Stimulated activated CD4-positive, alpha-beta T cell treated with anti-CD3 and anti-CD28 coated beads, Interleukin-15, amount 100 ng/mL, for 24 hours (primary cell): ENCODE results near the gene METRN.

Source experiments
- DNase-seq: peaks from one replicate; pipeline ENCODE4 v3.0.0-alpha.2; 2020

The METRN gene

GRCh38 chr16:711084-711483 lies 3.8 kb upstream of the METRN start:
- no peak for DNase-seq

GRCh38 chr16:711548-712320 lies 3.2 kb upstream of the METRN start:
- peak; percentile 85 for DNase-seq

GRCh38 chr16:712740-713250 lies 2.1 kb upstream of the METRN start:
- peak; percentile 79 for DNase-seq

GRCh38 chr16:714079-714478 lies 839 bp upstream of the METRN start:
- no peak for DNase-seq

- no peak for DNase-seq
Observed at GRCh38 chr16:715477-716199, 720 bp downstream of the METRN start.

GRCh38 chr16:716200-716568 lies 1.3 kb downstream of the METRN start:
- no peak for DNase-seq

GRCh38 chr16:716768-717325 lies 1.9 kb downstream of the METRN start:
- DNase-seq, result no peak

GRCh38 chr16:717450-718245 lies 2.7 kb downstream of the METRN start:
- DNase-seq, result no peak

- no peak for DNase-seq
Observed at GRCh38 chr16:718389-718788, 3.5 kb downstream of the METRN start.

GRCh38 chr16:718922-719321 lies 4.0 kb downstream of the METRN start:
- no peak for DNase-seq

GRCh38 chr16:719815-720446 lies 5.0 kb downstream of the METRN start:
- peak; percentile 29 for DNase-seq

GRCh38 chr16:720447-720989 lies 5.6 kb downstream of the METRN start:
- DNase-seq, result peak; percentile 80

- peak; percentile 90 for DNase-seq
Observed at GRCh38 chr16:720990-721764, 6.3 kb downstream of the METRN start, which contains the start of gene ANTKMT. Gene ANTKMT, plus strand, starts transcription at chr16:721146. Its CDS starts 129 bp downstream, at chr16:721275.

- no peak for DNase-seq
Observed at GRCh38 chr16:721765-722540, 7.0 kb downstream of the METRN start.

GRCh38 chr16:722835-723633 lies 8.1 kb downstream of the METRN start:
- DNase-seq, result no peak

- no peak for DNase-seq
Observed at GRCh38 chr16:723695-724094, 8.8 kb downstream of the METRN start.

- DNase-seq, result no peak
Observed at GRCh38 chr16:724188-725040, 9.5 kb downstream of the METRN start.

GRCh38 chr16:725041-725376 lies 10.1 kb downstream of the METRN start:
- no peak for DNase-seq
